H7 (cell line): Measurements from ENCODE around the gene ARL11. TPM values are rescaled to one million over a fixed set of nuclear protein-coding genes. Genes with fewer than 3 reads are reported as not detected.
"Not testable (repeated sequence)": the region's sequence is repeated elsewhere in the genome, so short reads cannot be mapped to it uniquely, and the experiment has no call there.

Experiments used
- DNase-seq: peaks from one replicate; pipeline ENCODE4 v3.0.0; 2012
- H3K27me3 ChIP-seq: 2 replicates; pipeline ENCODE4 v1.6.0; 2011; ENCODE audit warnings: mild to moderate bottlenecking, low read length; ENCODE audit not compliant: control insufficient read depth, insufficient read depth
- H3K36me3 ChIP-seq: replicated peaks from 2 replicates; pipeline ENCODE4 v1.5.1; 2011; ENCODE audit warnings: low read length; ENCODE audit not compliant: control insufficient read depth, insufficient read depth
- H3K4me3 ChIP-seq: 2 replicates; pipeline ENCODE4 v1.5.1; 2011; ENCODE audit warnings: low read depth, mild to moderate bottlenecking, control low read depth, low read length, moderate library complexity; ENCODE audit not compliant: insufficient read depth
- total RNA-seq: library from RNA; depleted of rRNA; stranded (reverse); fragments of >200 nt; shearing (Covaris generic); gene quantifications from 2 replicates; pipeline ENCODE4 v1.2.3, GENCODE V29; 2014; rRNA removed

ARL11 gene
- total RNA-seq, result 0.17 and 0.37 TPM in 2 replicates

- Histone ChIP-seq H3K4me3 (peak within 1 kb of the TSS; percentile 32; the same call in 1 of the 2 replicates), H3K36me3 (no peaks in the 10 kb centered on the region), H3K27me3 (no peaks in the 10 kb centered on the region)
- peak; percentile 92 for DNase-seq
Observed at GRCh38 chr13:49627831-49628652, at the start of gene ARL11. Gene ARL11 (plus strand): TSS chr13:49628507. CDS start chr13:49630448, 1,941 bp downstream.

GRCh38 chr13:49579501-49579900, 48.8 kb upstream of the ARL11 start:
- no peaks in the 10 kb centered on the region; the same call in 1 of the 2 replicates for H3K36me3 ChIP-seq
- DNase-seq, result no peak
- H3K27me3 ChIP-seq, result no peaks in the 10 kb centered on the region; the same call in 1 of the 2 replicates
- H3K4me3 ChIP-seq, result no peak overlapping the region

- DNase-seq, result no peak
Observed at GRCh38 chr13:49580980-49581680, 47.2 kb upstream of the ARL11 start.

GRCh38 chr13:49584771-49585182, 43.5 kb upstream of the ARL11 start:
- H3K4me3 ChIP-seq, result peak overlapping the region; percentile 87
- DNase-seq, result no peak
- no peaks in the 10 kb centered on the region; the same call in 1 of the 2 replicates for H3K36me3 ChIP-seq
- no peaks in the 10 kb centered on the region; the same call in 1 of the 2 replicates for H3K27me3 ChIP-seq

More at GRCh38 chr13:49580980-49581680, 47.2 kb upstream of the ARL11 start:
- H3K4me3 ChIP-seq, result no peak overlapping the region
- H3K27me3 ChIP-seq, result no peaks in the 10 kb centered on the region; the same call in 1 of the 2 replicates
- H3K36me3 ChIP-seq, result no peaks in the 10 kb centered on the region; the same call in 1 of the 2 replicates

- DNase-seq, result peak; percentile 99
- Histone ChIP-seq H3K4me3 (peak within 1 kb of the TSS; percentile 87), H3K27me3 (no peaks in the 10 kb centered on the region; the same call in 1 of the 2 replicates), H3K36me3 (no peaks in the 10 kb centered on the region)
Observed at GRCh38 chr13:49585220-49586157, 42.8 kb upstream of the ARL11 start, which contains the start of gene RCBTB1. Gene RCBTB1 (minus strand): TSS chr13:49585558. CDS start chr13:49567279, 18,279 bp downstream.

GRCh38 chr13:49586717-49587116, 41.6 kb upstream of the ARL11 start:
- Histone ChIP-seq H3K27me3 (no peaks in the 10 kb centered on the region; the same call in 1 of the 2 replicates), H3K4me3 (no peak overlapping the region), H3K36me3 (no peaks in the 10 kb centered on the region)
- DNase-seq, result no peak

GRCh38 chr13:49587311-49587847, 40.9 kb upstream of the ARL11 start:
- Histone ChIP-seq H3K27me3 (no peaks in the 10 kb centered on the region; the same call in 1 of the 2 replicates), H3K36me3 (no peaks in the 10 kb centered on the region), H3K4me3 (no peak overlapping the region)
- no peak for DNase-seq

GRCh38 chr13:49590714-49591113, 37.6 kb upstream of the ARL11 start:
- not testable (repeated sequence) for H3K4me3 ChIP-seq, H3K36me3 ChIP-seq, H3K27me3 ChIP-seq, DNase-seq

- not testable (repeated sequence) for DNase-seq, H3K36me3 ChIP-seq, H3K27me3 ChIP-seq, H3K4me3 ChIP-seq
Observed at GRCh38 chr13:49593876-49594275, 34.4 kb upstream of the ARL11 start.

- Histone ChIP-seq H3K4me3 (no peak overlapping the region), H3K36me3 (no peaks in the 10 kb centered on the region), H3K27me3 (no peaks in the 10 kb centered on the region)
- DNase-seq, result no peak
Observed at GRCh38 chr13:49594576-49594975, 33.7 kb upstream of the ARL11 start.

- Histone ChIP-seq H3K27me3 (no peaks in the 10 kb centered on the region), H3K4me3 (no peak overlapping the region), H3K36me3 (no peaks in the 10 kb centered on the region)
- DNase-seq, result no peak
Observed at GRCh38 chr13:49596221-49596620, 32.1 kb upstream of the ARL11 start.

- H3K27me3 ChIP-seq, result no peaks in the 10 kb centered on the region
- no peaks in the 10 kb centered on the region for H3K36me3 ChIP-seq
- no peak for DNase-seq
- H3K4me3 ChIP-seq, result no peak overlapping the region
Observed at GRCh38 chr13:49597043-49597641, 31.2 kb upstream of the ARL11 start.

- H3K27me3 ChIP-seq, result no peaks in the 10 kb centered on the region
- no peak overlapping the region for H3K4me3 ChIP-seq
- H3K36me3 ChIP-seq, result no peaks in the 10 kb centered on the region
- DNase-seq, result no peak
Observed at GRCh38 chr13:49602005-49602404, 26.3 kb upstream of the ARL11 start.
